SK-N-SH treated with all-trans-retinoic acid at 6 μM for 48 hours (cell line): ENCODE results near the gene ROBO1.

Experiments
- ATAC-seq: fragments of 200-7000 bp; cut with Tn5 transposase; 3 replicates; pipeline ENCODE4 v1.9.1; 2020; ENCODE audit warnings: mild to moderate bottlenecking, moderate library complexity
- ARNTL ChIP-seq: fragments of 450-650 bp; formaldehyde crosslinking; IDR thresholded peaks from 2 replicates; pipeline ENCODE4 v1.5.0; 2020; ENCODE audit warnings: low read depth, mild to moderate bottlenecking, moderate library complexity, borderline replicate concordance
- BACH2 ChIP-seq: fragments of 250-450 bp; sonication (Bioruptor Pico); IDR thresholded peaks from 2 replicates; pipeline ENCODE4 v1.9.0; 2021; ENCODE audit warnings: mild to moderate bottlenecking, borderline replicate concordance
- CSDC2 ChIP-seq: fragments of 250-450 bp; sonication (Bioruptor Pico); IDR thresholded peaks from 2 replicates; pipeline ENCODE4 v1.5.0; 2020; ENCODE audit warnings: mild to moderate bottlenecking, moderate library complexity
- CSRNP3 ChIP-seq: fragments of 250-450 bp; sonication (Bioruptor Pico); IDR thresholded peaks from 2 replicates; pipeline ENCODE4 v1.5.1; 2021; ENCODE audit warnings: mild to moderate bottlenecking, moderate library complexity
- ESRRG ChIP-seq: fragments of 250-450 bp; sonication (Bioruptor Pico); IDR thresholded peaks from 2 replicates; pipeline ENCODE4 v1.6.1; 2021; ENCODE audit warnings: mild to moderate bottlenecking
- GLIS3 ChIP-seq: fragments of 250-450 bp; sonication (Bioruptor Pico); IDR thresholded peaks from 2 replicates; pipeline ENCODE4 v1.5.0; 2020; ENCODE audit warnings: mild to moderate bottlenecking, moderate library complexity
- ISL1 ChIP-seq: fragments of 250-450 bp; sonication (Bioruptor Pico); IDR thresholded peaks from 2 replicates; pipeline ENCODE4 v2.1.2; 2022; ENCODE audit warnings: mild to moderate bottlenecking, moderate library complexity
- OSR1 ChIP-seq: fragments of 250-450 bp; sonication (Bioruptor Pico); IDR thresholded peaks from 2 replicates; pipeline ENCODE4 v1.8.0; 2022; ENCODE audit warnings: moderate library complexity, mild to moderate bottlenecking, inconsistent platforms
- PATZ1 ChIP-seq: fragments of 250-450 bp; sonication (Bioruptor Pico); IDR thresholded peaks from 2 replicates; pipeline ENCODE4 v1.8.0; 2020; ENCODE audit warnings: mild to moderate bottlenecking, moderate library complexity, borderline replicate concordance
- POU6F1 ChIP-seq: fragments of 250-450 bp; sonication (Bioruptor Pico); IDR thresholded peaks from 2 replicates; pipeline ENCODE4 v1.8.0; 2021; ENCODE audit warnings: low read depth, mild to moderate bottlenecking, moderate library complexity, borderline replicate concordance
- PPARA ChIP-seq: fragments of 250-450 bp; sonication (Bioruptor Pico); IDR thresholded peaks from 2 replicates; pipeline ENCODE4 v1.5.0; 2020; ENCODE audit warnings: mild to moderate bottlenecking, borderline replicate concordance
- RARB ChIP-seq: fragments of 250-450 bp; sonication (Bioruptor Pico); IDR thresholded peaks from 2 replicates; pipeline ENCODE4 v1.8.0; 2021; ENCODE audit warnings: mild to moderate bottlenecking, moderate library complexity
- SNAI2 ChIP-seq: fragments of 250-450 bp; sonication (Bioruptor Pico); IDR thresholded peaks from 2 replicates; pipeline ENCODE4 v1.5.0; 2020; ENCODE audit warnings: mild to moderate bottlenecking, moderate library complexity
- TCF4 ChIP-seq: fragments of 250-450 bp; sonication (Bioruptor Pico); IDR thresholded peaks from 2 replicates; pipeline ENCODE4 v1.8.0; 2021; ENCODE audit warnings: mild to moderate bottlenecking, moderate library complexity, borderline replicate concordance
- TSHZ2 ChIP-seq: fragments of 250-450 bp; sonication (Bioruptor Pico); IDR thresholded peaks from 2 replicates; pipeline ENCODE4 v1.5.0; 2020; ENCODE audit warnings: mild to moderate bottlenecking, moderate library complexity
- ZC3H10 ChIP-seq: fragments of 250-450 bp; sonication (Bioruptor Pico); IDR thresholded peaks from 2 replicates; pipeline ENCODE4 v1.5.1; 2021; ENCODE audit warnings: mild to moderate bottlenecking, moderate library complexity
- ZFP3 ChIP-seq: fragments of 250-450 bp; sonication (Bioruptor Pico); IDR thresholded peaks from 2 replicates; pipeline ENCODE4 v1.5.0; 2020; ENCODE audit warnings: mild to moderate bottlenecking, moderate library complexity
- ZNF565 ChIP-seq: fragments of 450-650 bp; formaldehyde crosslinking; conservative IDR thresholded peaks from 2 replicates; pipeline ENCODE4 v1.5.0; 2020; ENCODE audit warnings: low read depth, mild to moderate bottlenecking, moderate library complexity
- ZNF70 ChIP-seq: fragments of 450-650 bp; formaldehyde crosslinking; IDR thresholded peaks from 2 replicates; pipeline ENCODE4 v1.5.0; 2020; ENCODE audit warnings: mild to moderate bottlenecking, moderate library complexity
- ZNF8 ChIP-seq: fragments of 450-650 bp; formaldehyde crosslinking; IDR thresholded peaks from 2 replicates; pipeline ENCODE4 v1.5.0; 2020; ENCODE audit warnings: mild to moderate bottlenecking, moderate library complexity

The ROBO1 gene

GRCh38 chr3:79016587-79017376, 751.0 kb downstream of the ROBO1 start:
- TF ChIP-seq BACH2 (CRISPR knock-in tag) (no peak), ISL1 (CRISPR knock-in tag) (no peak), PPARA (CRISPR knock-in tag) (no peak), RARB (no peak), CSRNP3 (no peak), OSR1 (CRISPR knock-in tag) (no peak), TSHZ2 (CRISPR knock-in tag) (no peak), SNAI2 (CRISPR knock-in tag) (no peak), GLIS3 (CRISPR knock-in tag) (no peak), ARNTL (no peak), PATZ1 (CRISPR knock-in tag) (no peak), ZNF8 (CRISPR knock-in tag) (no peak), TCF4 (no peak), ZC3H10 (CRISPR knock-in tag) (no peak), CSDC2 (no peak), ZNF70 (CRISPR knock-in tag) (no peak), ZFP3 (CRISPR knock-in tag) (no peak)
- no peak for ATAC-seq

- no peak for ATAC-seq
- TF ChIP-seq RARB = no peak
- no peak for TF ChIP-seq PATZ1 (CRISPR knock-in tag)
- no peak for TF ChIP-seq SNAI2 (CRISPR knock-in tag)
- no peak for TF ChIP-seq ZC3H10 (CRISPR knock-in tag)
- TF ChIP-seq POU6F1 (CRISPR knock-in tag) = no peak
- TF ChIP-seq ZNF565 (CRISPR knock-in tag) = no peak
- TF ChIP-seq CSDC2 = no peak
- no peak for TF ChIP-seq TCF4
- TF ChIP-seq OSR1 (CRISPR knock-in tag) = no peak
- TF ChIP-seq GLIS3 (CRISPR knock-in tag) = no peak
- TF ChIP-seq ESRRG = no peak
- TF ChIP-seq BACH2 (CRISPR knock-in tag) = no peak
- TF ChIP-seq ZNF70 (CRISPR knock-in tag) = no peak
- TF ChIP-seq TSHZ2 (CRISPR knock-in tag) = no peak
- no peak for TF ChIP-seq PPARA (CRISPR knock-in tag)
Measured at GRCh38 chr3:79015854-79016253, 751.9 kb downstream of the ROBO1 start.
